Heart left ventricle (tissue), 16 donors: Measurements from ENCODE around the gene ITGA5. TPM values are rescaled to one million over a fixed set of nuclear protein-coding genes. Genes with fewer than 3 reads are reported as not detected.

ENCODE experiments used
- ATAC-seq, 4 donors: fragments of 200-7000 bp; cut with Tn5 transposase; one replicate each; pipeline ENCODE4 v1.9.1; 2020 to 2022; ENCODE audit warnings: moderate library complexity in 4 of 4, mild to moderate bottlenecking in 3 of 4, moderate number of reproducible peaks in 1 of 4
- DNase-seq, 5 donors: peaks; one replicate each; pipeline ENCODE4 v3.0.0-alpha.2; 2020
- H3K27ac ChIP-seq, 12 donors: fragments of 200-600 bp; sonication (generic) in 4 of 12; one replicate each; pipeline versions ENCODE4 v1.5.0 to v1.8.0; 2016 to 2022; ENCODE audit warnings: mild to moderate bottlenecking in 2 of 12
- H3K27me3 ChIP-seq, 9 donors: fragments of 200-600 bp; sonication (generic) in 2 of 9; one replicate each; pipeline versions ENCODE4 v1.5.1 to v1.8.0; 2016 to 2022; ENCODE audit warnings: mild to moderate bottlenecking in 3 of 9
- H3K36me3 ChIP-seq, 9 donors: fragments of 200-600 bp; sonication (generic) in 2 of 9; one replicate each; pipeline versions ENCODE4 v1.5.0 to v1.8.0; 2018 to 2022; ENCODE audit warnings: mild to moderate bottlenecking in 2 of 9
- H3K4me1 ChIP-seq, 12 donors: fragments of 200-600 bp; sonication (generic) in 4 of 12; one replicate each; pipeline versions ENCODE4 v1.5.0 to v1.8.0; 2016 to 2022; ENCODE audit warnings: mild to moderate bottlenecking in 3 of 12
- H3K4me3 ChIP-seq, 12 donors: fragments of 200-600 bp; sonication (generic) in 4 of 12; one replicate each; pipeline versions ENCODE4 v1.5.0 to v1.8.0; 2017 to 2022; ENCODE audit warnings: mild to moderate bottlenecking in 9 of 12, moderate library complexity in 4 of 12
- H3K9me3 ChIP-seq, 12 donors: fragments of 200-600 bp; sonication (generic) in 4 of 12; one replicate each; pipeline versions ENCODE4 v1.5.0 to v1.8.0; 2016 to 2022; ENCODE audit warnings: mild to moderate bottlenecking in 1 of 12
- CTCF ChIP-seq, 12 donors: fragments of 200-600 bp; sonication (generic) in 4 of 12; IDR thresholded peaks; one replicate each; pipeline versions ENCODE4 v1.5.0 to v1.8.0; 2018 to 2022; ENCODE audit warnings: antibody characterized with exemption in 12 of 12, mild to moderate bottlenecking in 5 of 12
- POLR2A ChIP-seq, 2 donors: fragments of 450-650 bp; IDR thresholded peaks; one replicate each; pipeline ENCODE4 v1.6.1; 2017; ENCODE audit warnings: antibody characterized with exemption in 2 of 2, mild to moderate bottlenecking in 2 of 2, moderate library complexity in 2 of 2
- WGBS, 4 donors: extraction: QIAGEN DNeasy Blood & Tissue Kit in 2 of 4; methylation state at CpG; one replicate each; pipeline versions ENCODE4 v1.1.5 to v1.1.7; 2013 to 2018; 5-methylcytosine and 5-hydroxymethylcytosine counted together
- intact Hi-C, 10 donors: fragments of 100-400 bp; cut with DNase I; formaldehyde crosslinking; loops; one replicate each; pipeline versions ENCODE4 v1.11.1 to v1.14.2; 2022
- polyA plus RNA-seq, 2 donors: library from polyadenylated mRNA; stranded (reverse); fragments of 200-250 nt; gene quantifications; one replicate each; pipeline ENCODE4 v1.2.3, GENCODE V29; 2013
- total RNA-seq, 9 donors: library from RNA; depleted of rRNA in 2 of 9; stranded (reverse); fragments of >200 nt in 2 of 9; fragmentation: NEBNext Ultra II Directional in 3 of 9; extraction: Animal tissue kit (Norgen Biotek cat#: 25700) in 3 of 9; gene quantifications; one replicate each; pipeline versions ENCODE4 v1.1.0 to v1.2.4, GENCODE V29; 2016 to 2023
- donor health status: ischemic (EF 13 %, LVEDD 7.1; RV severe dilation, severe dysfunction).
- donor health status: healthy with polysubstance abuse.
- donor health status: DM: no; HTN: yes; CAD: no.
- donor health status: DM: no; HTN: no; CAD: no.
- donor health status: ischemic (EF 25% LVEDD 6.9; RV normal size, moderate dysfunction).
- donor health status: ischemic (EF 25% LVEDD 5.7; RV mildly dilated, moderate dysfunction).
- donor health status: healthy.
- donor health status: DM: yes; HTN: yes; CAD: no.
- donor health status: ischemic (EF 35%, LVEDD 5.7; RV mildly dilated, moderate dysfunction).
- donor health status: nonischemic (EF 11% LVEDD 7.7; RV severe dilation, severe dysfunction).
- donor health status: DM: yes; HTN: yes; CAD: no.
- donor health status: PGD.
- donor health status: ischemic (EF 29% LVEDD 5.4; RV normal size, mild dysfunction).
- donor health status: nonischemic (EF 23%, LVEDD 6.1; RV moderate dilation, normal function).

Gene ITGA5
- total and polyA plus RNA-seq, 11 donors: 33.2 to 301 (median 55.0) TPM

- WGBS, 4 donors: 8 to 10% (median 9%) methylated on average over 15 of the region's 15 CpGs
- intact Hi-C loops: loop anchor here in 5 of 10 donors (2.0 to 10.0 kb wide), 6 partner anchors 34 to 141 kb away; partner anchors contain the start of genes CBX5 (in 2 of the 5), COPZ1 (in 2 of the 5) and HNRNPA1 (in 2 of the 5)
- Histone ChIP-seq H3K4me3 (peak overlapping the region; percentile 24 to 86 (median 68)), H3K9me3 (no peaks in the 10 kb centered on the region), H3K4me1 (peaks cover 0 to 36% (median 14%) of the 10 kb centered on the region in 12 donors), H3K36me3 (no peaks in the 10 kb centered on the region), H3K27ac (peak overlapping the region; percentile 53 to 96 (median 88)), H3K27me3 (no peaks in the 10 kb centered on the region)
- no peak for TF ChIP-seq CTCF (IDR thresholded peaks at IDR 0.05)
- TF ChIP-seq POLR2A (IDR thresholded peaks at IDR 0.05): no peak
- ATAC-seq (no peak), DNase-seq (no peak)
These were observed 60.7 kb downstream of the ITGA5 start for GRCh38 chr12:54358191-54358944.

GRCh38 chr12:54357506-54358190, 61.4 kb downstream of the ITGA5 start:
- 54 to 63% (median 56%) methylated on average over 2 of the region's 2 CpGs for whole genome bisulfite sequencing, 4 donors
- H3K9me3 ChIP-seq: no peaks in the 10 kb centered on the region
- ATAC-seq: no peak
- H3K4me1 ChIP-seq: peaks cover 0 to 38% (median 19%) of the 10 kb centered on the region in 12 donors
- TF ChIP-seq POLR2A (IDR thresholded peaks at IDR 0.05): no peak
- TF ChIP-seq CTCF (IDR thresholded peaks at IDR 0.05): no peak
- no peaks in the 10 kb centered on the region for H3K27me3 ChIP-seq
- intact Hi-C loops: loop anchor here in 5 of 10 donors (2.0 to 10.0 kb wide), 6 partner anchors 33 to 140 kb away; partner anchors contain the start of genes CBX5 (in 2 of the 5), COPZ1 (in 2 of the 5) and HNRNPA1 (in 2 of the 5)
- H3K4me3 ChIP-seq: peak overlapping the region in 5 of 12 donors; percentile 64 to 86 (median 69)
- peaks cover 0 to under 1% (median 0%) of the 10 kb centered on the region in 9 donors for H3K36me3 ChIP-seq
- H3K27ac ChIP-seq: peak overlapping the region in 4 of 12 donors; percentile 85 to 96 (median 92)
- no peak for DNase-seq

GRCh38 chr12:54356951-54357356, 62.1 kb downstream of the ITGA5 start:
- peak overlapping the region in 1 of 12 donors; percentile 92 for H3K27ac ChIP-seq
- ATAC-seq (no peak), DNase-seq (no peak)
- whole genome bisulfite sequencing, 4 donors: 85 to 89% (median 89%) methylated on average over 4 of the region's 4 CpGs
- H3K36me3 ChIP-seq: peaks cover 0 to 5% (median 0%) of the 10 kb centered on the region in 9 donors
- H3K4me3 ChIP-seq: no peak overlapping the region
- TF ChIP-seq POLR2A (IDR thresholded peaks at IDR 0.05): no peak
- TF ChIP-seq CTCF (IDR thresholded peaks at IDR 0.05): no peak
- H3K27me3 ChIP-seq: no peaks in the 10 kb centered on the region
- H3K4me1 ChIP-seq: peaks cover 0 to 41% (median 24%) of the 10 kb centered on the region in 12 donors
- no peaks in the 10 kb centered on the region for H3K9me3 ChIP-seq
- intact Hi-C loops: loop anchor here in 5 of 10 donors (5.0 to 10.0 kb wide), 5 partner anchors 65 to 140 kb away; partner anchors contain the start of genes CBX5 (in 2 of the 5) and HNRNPA1 (in 2 of the 5)
